Measurements from ENCODE around the gene GYG1. TPM values are rescaled to one million over a fixed set of nuclear protein-coding genes. Genes with fewer than 3 reads are reported as not detected.

GYG1 gene
- total RNA-seq, 1 experiment from 2014 or later = 34.8 TPM

DNA sequence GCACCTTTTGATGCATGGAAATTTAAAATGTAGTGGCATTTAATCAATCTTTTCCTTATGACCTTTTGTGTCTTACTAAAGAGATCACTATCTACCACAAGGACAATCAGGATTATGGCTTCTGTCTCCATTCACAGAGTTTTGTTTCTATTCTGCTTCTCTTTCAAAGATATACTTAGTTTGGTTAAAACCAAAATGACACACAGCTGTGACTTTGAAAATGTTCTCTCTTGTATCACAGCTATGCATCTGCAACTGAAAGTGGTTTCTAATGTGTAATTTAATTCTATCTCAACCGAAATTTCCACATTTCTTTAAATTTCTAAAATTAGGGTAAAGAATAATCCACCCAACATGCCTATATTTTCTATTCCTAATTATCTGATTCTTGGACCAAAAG lies 67.3 kb downstream of the GYG1 start:
- CTCF ChIA-PET = no interaction called here

DNA sequence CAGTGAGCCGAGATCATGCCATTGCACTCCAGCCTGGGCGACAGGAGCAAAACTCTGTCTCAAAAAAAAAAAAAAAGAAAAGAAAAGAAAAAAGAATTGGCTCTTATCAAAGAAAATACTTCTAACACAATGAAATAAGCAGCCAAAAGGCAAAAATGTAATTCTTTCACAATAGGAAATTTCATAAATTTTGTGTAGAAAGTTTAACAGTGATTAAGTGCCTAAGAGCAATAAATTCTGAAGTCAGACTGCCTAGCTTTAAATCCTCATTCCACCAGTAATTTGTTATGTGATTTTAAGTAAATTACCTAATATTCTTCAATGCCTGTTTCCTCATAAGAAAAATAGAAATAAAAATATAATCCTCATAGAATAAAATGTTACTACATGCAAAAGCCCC lies 70.4 kb downstream of the GYG1 start:
- ATAC-seq (no peak), DNase-seq (ENCODE audit: low spot score) (no peak)
- Mint-ChIP-seq H3K36me3 (peaks cover 55% of the 10 kb centered on the region), H3K4me3 (no peak overlapping the region), H3K9me3 (no peaks in the 10 kb centered on the region), H3K27me3 (ENCODE audit: low read depth) (no peaks in the 10 kb centered on the region), H3K27ac (no peak overlapping the region), H3K4me1 (peaks cover 6% of the 10 kb centered on the region; the same call in 1 of the 2 replicates)
- CTCF ChIA-PET = interaction anchor here (1.2 kb wide), 1 partner anchor 106 kb away, joined by 3 read pairs; no protein-coding TSS in a partner anchor
- POLR2A ChIA-PET = no interaction called here
- no peak for TF ChIP-seq CBFB (CRISPR knock-in tag; IDR thresholded peaks at IDR 0.05; ENCODE audit: low read depth)
- TF ChIP-seq NFE2L1 (CRISPR knock-in tag; IDR thresholded peaks at IDR 0.05) = no peak
- no peak for TF ChIP-seq JUN (CRISPR knock-in tag; IDR thresholded peaks at IDR 0.05)
- TF ChIP-seq MXD4 (CRISPR knock-in tag; IDR thresholded peaks at IDR 0.05; ENCODE audit: borderline replicate concordance) = no peak
- TF ChIP-seq, protein P1, sequence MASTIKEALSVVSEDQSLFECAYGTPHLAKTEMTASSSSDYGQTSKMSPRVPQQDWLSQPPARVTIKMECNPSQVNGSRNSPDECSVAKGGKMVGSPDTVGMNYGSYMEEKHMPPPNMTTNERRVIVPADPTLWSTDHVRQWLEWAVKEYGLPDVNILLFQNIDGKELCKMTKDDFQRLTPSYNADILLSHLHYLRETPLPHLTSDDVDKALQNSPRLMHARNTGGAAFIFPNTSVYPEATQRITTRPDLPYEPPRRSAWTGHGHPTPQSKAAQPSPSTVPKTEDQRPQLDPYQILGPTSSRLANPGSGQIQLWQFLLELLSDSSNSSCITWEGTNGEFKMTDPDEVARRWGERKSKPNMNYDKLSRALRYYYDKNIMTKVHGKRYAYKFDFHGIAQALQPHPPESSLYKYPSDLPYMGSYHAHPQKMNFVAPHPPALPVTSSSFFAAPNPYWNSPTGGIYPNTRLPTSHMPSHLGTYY (CRISPR knock-in tag; IDR thresholded peaks at IDR 0.05) = no peak
- TF ChIP-seq ZNF263 (CRISPR knock-in tag; IDR thresholded peaks at IDR 0.05; ENCODE audit: low read depth) = no peak
- no peak for TF ChIP-seq NR3C1 (CRISPR knock-in tag; conservative IDR thresholded peaks at IDR 0.05; ENCODE audit: low read depth)
- TF ChIP-seq TEAD4 (CRISPR knock-in tag; IDR thresholded peaks at IDR 0.05) = no peak
- TF ChIP-seq SP1 (CRISPR knock-in tag; conservative IDR thresholded peaks at IDR 0.05) = no peak
- no peak for TF ChIP-seq FOXK1 (CRISPR knock-in tag; IDR thresholded peaks at IDR 0.05)
- TF ChIP-seq, protein P2, sequence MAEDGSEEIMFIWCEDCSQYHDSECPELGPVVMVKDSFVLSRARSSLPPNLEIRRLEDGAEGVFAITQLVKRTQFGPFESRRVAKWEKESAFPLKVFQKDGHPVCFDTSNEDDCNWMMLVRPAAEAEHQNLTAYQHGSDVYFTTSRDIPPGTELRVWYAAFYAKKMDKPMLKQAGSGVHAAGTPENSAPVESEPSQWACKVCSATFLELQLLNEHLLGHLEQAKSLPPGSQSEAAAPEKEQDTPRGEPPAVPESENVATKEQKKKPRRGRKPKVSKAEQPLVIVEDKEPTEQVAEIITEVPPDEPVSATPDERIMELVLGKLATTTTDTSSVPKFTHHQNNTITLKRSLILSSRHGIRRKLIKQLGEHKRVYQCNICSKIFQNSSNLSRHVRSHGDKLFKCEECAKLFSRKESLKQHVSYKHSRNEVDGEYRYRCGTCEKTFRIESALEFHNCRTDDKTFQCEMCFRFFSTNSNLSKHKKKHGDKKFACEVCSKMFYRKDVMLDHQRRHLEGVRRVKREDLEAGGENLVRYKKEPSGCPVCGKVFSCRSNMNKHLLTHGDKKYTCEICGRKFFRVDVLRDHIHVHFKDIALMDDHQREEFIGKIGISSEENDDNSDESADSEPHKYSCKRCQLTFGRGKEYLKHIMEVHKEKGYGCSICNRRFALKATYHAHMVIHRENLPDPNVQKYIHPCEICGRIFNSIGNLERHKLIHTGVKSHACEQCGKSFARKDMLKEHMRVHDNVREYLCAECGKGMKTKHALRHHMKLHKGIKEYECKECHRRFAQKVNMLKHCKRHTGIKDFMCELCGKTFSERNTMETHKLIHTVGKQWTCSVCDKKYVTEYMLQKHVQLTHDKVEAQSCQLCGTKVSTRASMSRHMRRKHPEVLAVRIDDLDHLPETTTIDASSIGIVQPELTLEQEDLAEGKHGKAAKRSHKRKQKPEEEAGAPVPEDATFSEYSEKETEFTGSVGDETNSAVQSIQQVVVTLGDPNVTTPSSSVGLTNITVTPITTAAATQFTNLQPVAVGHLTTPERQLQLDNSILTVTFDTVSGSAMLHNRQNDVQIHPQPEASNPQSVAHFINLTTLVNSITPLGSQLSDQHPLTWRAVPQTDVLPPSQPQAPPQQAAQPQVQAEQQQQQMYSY (CRISPR knock-in tag; IDR thresholded peaks at IDR 0.05) = no peak

More for the DNA sequence above, 67.3 kb downstream of the GYG1 start:
- POLR2A ChIA-PET = no interaction called here
- ATAC-seq (no peak), DNase-seq (ENCODE audit: low spot score) (no peak)
- TF ChIP-seq GRHL2 (CRISPR knock-in tag; IDR thresholded peaks at IDR 0.05; ENCODE audit: insufficient replicate concordance, severe bottlenecking) (no peak), CREM (CRISPR knock-in tag; IDR thresholded peaks at IDR 0.05) (no peak), NR2C2 (CRISPR knock-in tag; IDR thresholded peaks at IDR 0.05) (no peak), PRRX2 (CRISPR knock-in tag; IDR thresholded peaks at IDR 0.05) (no peak), TEAD1 (CRISPR knock-in tag; IDR thresholded peaks at IDR 0.05) (no peak), FOXP1 (CRISPR knock-in tag; IDR thresholded peaks at IDR 0.05; ENCODE audit: borderline replicate concordance) (no peak), HMGA2 (CRISPR knock-in tag; IDR thresholded peaks at IDR 0.05) (no peak), FOXJ3 (CRISPR knock-in tag; IDR thresholded peaks at IDR 0.05; ENCODE audit: borderline replicate concordance) (no peak), ATF1 (CRISPR knock-in tag; IDR thresholded peaks at IDR 0.05) (no peak), ELF4 (CRISPR knock-in tag; IDR thresholded peaks at IDR 0.05; ENCODE audit: low read depth) (no peak), ZNF263 (CRISPR knock-in tag; IDR thresholded peaks at IDR 0.05; ENCODE audit: low read depth) (no peak), ETV6 (CRISPR knock-in tag; IDR thresholded peaks at IDR 0.05) (no peak)
- TF ChIP-seq, protein P3, sequence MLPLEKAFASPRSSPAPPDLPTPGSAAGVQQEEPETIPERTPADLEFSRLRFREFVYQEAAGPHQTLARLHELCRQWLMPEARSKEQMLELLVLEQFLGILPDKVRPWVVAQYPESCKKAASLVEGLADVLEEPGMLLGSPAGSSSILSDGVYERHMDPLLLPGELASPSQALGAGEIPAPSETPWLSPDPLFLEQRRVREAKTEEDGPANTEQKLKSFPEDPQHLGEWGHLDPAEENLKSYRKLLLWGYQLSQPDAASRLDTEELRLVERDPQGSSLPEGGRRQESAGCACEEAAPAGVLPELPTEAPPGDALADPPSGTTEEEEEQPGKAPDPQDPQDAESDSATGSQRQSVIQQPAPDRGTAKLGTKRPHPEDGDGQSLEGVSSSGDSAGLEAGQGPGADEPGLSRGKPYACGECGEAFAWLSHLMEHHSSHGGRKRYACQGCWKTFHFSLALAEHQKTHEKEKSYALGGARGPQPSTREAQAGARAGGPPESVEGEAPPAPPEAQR (CRISPR knock-in tag; IDR thresholded peaks at IDR 0.05) = no peak
- TF ChIP-seq, protein P4, sequence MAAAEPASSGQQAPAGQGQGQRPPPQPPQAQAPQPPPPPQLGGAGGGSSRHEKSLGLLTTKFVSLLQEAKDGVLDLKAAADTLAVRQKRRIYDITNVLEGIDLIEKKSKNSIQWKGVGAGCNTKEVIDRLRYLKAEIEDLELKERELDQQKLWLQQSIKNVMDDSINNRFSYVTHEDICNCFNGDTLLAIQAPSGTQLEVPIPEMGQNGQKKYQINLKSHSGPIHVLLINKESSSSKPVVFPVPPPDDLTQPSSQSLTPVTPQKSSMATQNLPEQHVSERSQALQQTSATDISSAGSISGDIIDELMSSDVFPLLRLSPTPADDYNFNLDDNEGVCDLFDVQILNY (CRISPR knock-in tag; IDR thresholded peaks at IDR 0.05) = no peak
- TF ChIP-seq, protein P5, sequence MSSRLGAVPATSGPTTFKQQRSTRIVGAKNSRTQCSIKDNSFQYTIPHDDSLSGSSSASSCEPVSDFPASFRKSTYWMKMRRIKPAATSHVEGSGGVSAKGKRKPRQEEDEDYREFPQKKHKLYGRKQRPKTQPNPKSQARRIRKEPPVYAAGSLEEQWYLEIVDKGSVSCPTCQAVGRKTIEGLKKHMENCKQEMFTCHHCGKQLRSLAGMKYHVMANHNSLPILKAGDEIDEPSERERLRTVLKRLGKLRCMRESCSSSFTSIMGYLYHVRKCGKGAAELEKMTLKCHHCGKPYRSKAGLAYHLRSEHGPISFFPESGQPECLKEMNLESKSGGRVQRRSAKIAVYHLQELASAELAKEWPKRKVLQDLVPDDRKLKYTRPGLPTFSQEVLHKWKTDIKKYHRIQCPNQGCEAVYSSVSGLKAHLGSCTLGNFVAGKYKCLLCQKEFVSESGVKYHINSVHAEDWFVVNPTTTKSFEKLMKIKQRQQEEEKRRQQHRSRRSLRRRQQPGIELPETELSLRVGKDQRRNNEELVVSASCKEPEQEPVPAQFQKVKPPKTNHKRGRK (CRISPR knock-in tag; IDR thresholded peaks at IDR 0.05; ENCODE audit: borderline replicate concordance) = no peak
- TF ChIP-seq, protein P6, sequence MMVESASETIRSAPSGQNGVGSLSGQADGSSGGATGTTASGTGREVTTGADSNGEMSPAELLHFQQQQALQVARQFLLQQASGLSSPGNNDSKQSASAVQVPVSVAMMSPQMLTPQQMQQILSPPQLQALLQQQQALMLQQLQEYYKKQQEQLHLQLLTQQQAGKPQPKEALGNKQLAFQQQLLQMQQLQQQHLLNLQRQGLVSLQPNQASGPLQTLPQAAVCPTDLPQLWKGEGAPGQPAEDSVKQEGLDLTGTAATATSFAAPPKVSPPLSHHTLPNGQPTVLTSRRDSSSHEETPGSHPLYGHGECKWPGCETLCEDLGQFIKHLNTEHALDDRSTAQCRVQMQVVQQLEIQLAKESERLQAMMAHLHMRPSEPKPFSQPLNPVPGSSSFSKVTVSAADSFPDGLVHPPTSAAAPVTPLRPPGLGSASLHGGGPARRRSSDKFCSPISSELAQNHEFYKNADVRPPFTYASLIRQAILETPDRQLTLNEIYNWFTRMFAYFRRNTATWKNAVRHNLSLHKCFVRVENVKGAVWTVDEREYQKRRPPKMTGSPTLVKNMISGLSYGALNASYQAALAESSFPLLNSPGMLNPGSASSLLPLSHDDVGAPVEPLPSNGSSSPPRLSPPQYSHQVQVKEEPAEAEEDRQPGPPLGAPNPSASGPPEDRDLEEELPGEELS (CRISPR knock-in tag; IDR thresholded peaks at IDR 0.05) = no peak
- TF ChIP-seq, protein P7, sequence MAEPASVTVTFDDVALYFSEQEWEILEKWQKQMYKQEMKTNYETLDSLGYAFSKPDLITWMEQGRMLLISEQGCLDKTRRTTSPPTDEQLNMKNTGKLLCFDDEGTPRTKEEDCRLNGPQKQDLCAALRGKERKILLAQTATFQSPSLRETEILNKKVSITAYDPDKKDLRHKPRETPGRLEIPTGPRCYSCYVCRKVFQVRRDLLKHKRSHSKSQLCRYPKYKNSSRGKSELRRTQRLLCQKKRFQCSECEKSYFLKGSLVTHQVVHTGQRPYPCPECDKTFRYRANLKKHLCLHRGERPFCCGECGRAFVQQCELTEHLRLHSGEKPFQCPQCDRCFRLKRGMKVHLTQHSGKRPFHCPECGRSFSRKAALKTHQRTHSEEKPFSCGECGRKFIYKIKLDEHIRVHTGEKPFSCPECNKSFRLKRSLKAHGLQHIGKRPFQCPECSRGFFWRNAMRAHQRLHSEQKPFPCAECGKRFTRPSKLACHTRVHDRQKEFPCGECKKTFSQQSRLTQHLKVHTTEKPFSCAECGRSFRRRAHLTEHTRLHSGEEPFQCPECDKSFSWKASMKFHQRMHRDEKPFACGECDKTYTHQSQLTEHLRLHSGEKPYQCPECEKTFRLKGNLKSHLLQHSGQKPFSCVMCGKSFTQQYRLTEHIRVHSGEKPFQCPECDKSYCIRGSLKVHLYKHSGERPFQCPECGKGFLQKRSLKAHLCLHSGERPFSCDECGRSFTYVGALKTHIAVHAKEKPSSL (CRISPR knock-in tag; conservative IDR thresholded peaks at IDR 0.05) = no peak
- no peaks in the 10 kb centered on the region for H3K9me3 Mint-ChIP-seq
- no peaks in the 10 kb centered on the region for H3K27me3 Mint-ChIP-seq (ENCODE audit: low read depth)
- H3K36me3 Mint-ChIP-seq = peaks cover 69% of the 10 kb centered on the region
- H3K4me1 Mint-ChIP-seq = peaks cover 6% of the 10 kb centered on the region; the same call in 1 of the 2 replicates
- H3K27ac Mint-ChIP-seq = no peak overlapping the region
- no peak overlapping the region for H3K4me3 Mint-ChIP-seq
